ENCODE data around the gene RBM19. TPM values are rescaled to one million over a fixed set of nuclear protein-coding genes. Genes with fewer than 3 reads are reported as not detected.

RBM19 gene
- total RNA-seq, 2 experiments from 2014 or later: 66.9 to 67.7 TPM

DNA sequence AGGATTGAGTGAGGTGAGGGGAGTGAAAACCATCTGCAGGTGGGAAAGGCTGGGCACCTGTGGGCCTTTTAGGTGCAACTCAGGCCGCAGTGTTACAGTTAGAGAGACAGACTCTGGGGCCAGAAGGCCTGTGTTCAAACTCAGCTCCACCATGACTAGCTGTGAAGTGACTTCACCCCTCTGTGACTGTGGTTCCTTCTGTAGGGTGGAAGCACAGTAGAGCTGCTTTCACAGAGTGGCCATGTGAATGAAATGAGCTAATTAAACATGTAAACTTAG lies 25.0 kb downstream of the RBM19 start:
- ChIA-PET CTCF (interaction anchor here (1.5 kb wide), 1 partner anchor 26 kb away, joined by 3 read pairs; no protein-coding TSS in a partner anchor), POLR2A (interaction anchor here (0.7 to 0.8 kb wide), 2 partner anchors 8 to 10 kb away, joined by 3 read pairs; no protein-coding TSS in a partner anchor)
- DNase-seq (no peak), ATAC-seq (no peak)
- TF ChIP-seq, protein P1, sequence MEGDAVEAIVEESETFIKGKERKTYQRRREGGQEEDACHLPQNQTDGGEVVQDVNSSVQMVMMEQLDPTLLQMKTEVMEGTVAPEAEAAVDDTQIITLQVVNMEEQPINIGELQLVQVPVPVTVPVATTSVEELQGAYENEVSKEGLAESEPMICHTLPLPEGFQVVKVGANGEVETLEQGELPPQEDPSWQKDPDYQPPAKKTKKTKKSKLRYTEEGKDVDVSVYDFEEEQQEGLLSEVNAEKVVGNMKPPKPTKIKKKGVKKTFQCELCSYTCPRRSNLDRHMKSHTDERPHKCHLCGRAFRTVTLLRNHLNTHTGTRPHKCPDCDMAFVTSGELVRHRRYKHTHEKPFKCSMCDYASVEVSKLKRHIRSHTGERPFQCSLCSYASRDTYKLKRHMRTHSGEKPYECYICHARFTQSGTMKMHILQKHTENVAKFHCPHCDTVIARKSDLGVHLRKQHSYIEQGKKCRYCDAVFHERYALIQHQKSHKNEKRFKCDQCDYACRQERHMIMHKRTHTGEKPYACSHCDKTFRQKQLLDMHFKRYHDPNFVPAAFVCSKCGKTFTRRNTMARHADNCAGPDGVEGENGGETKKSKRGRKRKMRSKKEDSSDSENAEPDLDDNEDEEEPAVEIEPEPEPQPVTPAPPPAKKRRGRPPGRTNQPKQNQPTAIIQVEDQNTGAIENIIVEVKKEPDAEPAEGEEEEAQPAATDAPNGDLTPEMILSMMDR (IDR thresholded peaks at IDR 0.05): no peak
- H3K36me3 Mint-ChIP-seq (ENCODE audit: low read depth): peaks cover 44% of the 10 kb centered on the region
- H3K4me3 Mint-ChIP-seq: no peak overlapping the region
- intact Hi-C loops (cut with micrococcal nuclease): no loop called here
- H3K27ac Mint-ChIP-seq: no peak overlapping the region
- no peaks in the 10 kb centered on the region for H3K4me1 Mint-ChIP-seq (ENCODE audit: low read depth)
- H3K9me3 Mint-ChIP-seq: no peaks in the 10 kb centered on the region
- no peaks in the 10 kb centered on the region for H3K27me3 Mint-ChIP-seq

DNA sequence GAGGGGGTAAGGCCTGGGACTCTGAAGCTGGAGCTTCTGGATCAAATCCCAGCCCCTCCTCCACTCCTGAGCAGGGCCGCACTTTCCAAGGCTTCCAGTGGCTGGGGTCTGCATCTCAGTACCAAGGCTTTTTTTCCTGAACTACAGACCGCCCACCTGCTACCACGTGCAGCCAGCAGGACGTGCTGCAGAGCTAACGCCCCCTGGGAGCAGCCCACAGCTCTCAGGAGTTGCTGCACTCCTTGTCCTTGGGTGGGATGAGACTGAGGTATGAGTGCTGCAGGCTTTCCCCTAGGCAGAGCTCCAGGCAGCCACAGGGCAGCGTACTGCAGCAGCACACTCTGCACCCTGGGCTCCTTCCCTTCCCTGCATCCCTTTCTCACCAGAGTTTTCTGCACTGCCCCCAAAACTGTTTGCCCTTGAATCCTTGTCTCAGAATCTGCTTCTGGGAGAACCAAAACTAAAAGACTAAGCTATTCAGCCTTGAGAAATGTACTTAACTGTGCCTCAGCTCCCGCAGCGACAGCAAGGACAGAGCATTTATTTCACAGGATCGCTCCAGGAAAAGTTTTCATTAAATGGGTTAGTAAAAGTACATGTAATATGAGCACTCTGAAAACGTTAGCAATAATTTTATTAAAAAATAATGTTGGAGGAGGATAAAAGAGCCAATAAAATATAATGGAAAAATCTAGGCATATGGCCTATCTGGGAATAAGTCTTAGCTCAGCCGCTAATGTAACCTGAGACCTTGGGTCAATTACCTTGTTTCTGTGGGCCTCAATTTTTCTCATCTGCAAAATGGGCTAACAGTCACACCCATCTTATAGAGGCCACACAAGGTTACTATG lies 25.5 kb downstream of the RBM19 start:
- ChIA-PET POLR2A (interaction anchor here (0.7 to 0.8 kb wide), 2 partner anchors 8 to 9 kb away, joined by 3 read pairs; no protein-coding TSS in a partner anchor), CTCF (interaction anchor here (1.5 kb wide), 1 partner anchor 26 kb away, joined by 3 read pairs; no protein-coding TSS in a partner anchor)
- TF ChIP-seq, protein P1 (IDR thresholded peaks at IDR 0.05): no peak
- Mint-ChIP-seq H3K27ac (no peak overlapping the region), H3K4me1 (ENCODE audit: low read depth) (no peaks in the 10 kb centered on the region), H3K36me3 (ENCODE audit: low read depth) (peaks cover 42% of the 10 kb centered on the region), H3K27me3 (no peaks in the 10 kb centered on the region), H3K4me3 (no peak overlapping the region), H3K9me3 (no peaks in the 10 kb centered on the region)
- DNase-seq: no peak
- no peak for ATAC-seq
- intact Hi-C loops (cut with micrococcal nuclease): no loop called here

- TF ChIP-seq, protein P1 (IDR thresholded peaks at IDR 0.05): no peak
Measured at GRCh38 chr12:113939867-113940266, 26.3 kb downstream of the RBM19 start.

DNA sequence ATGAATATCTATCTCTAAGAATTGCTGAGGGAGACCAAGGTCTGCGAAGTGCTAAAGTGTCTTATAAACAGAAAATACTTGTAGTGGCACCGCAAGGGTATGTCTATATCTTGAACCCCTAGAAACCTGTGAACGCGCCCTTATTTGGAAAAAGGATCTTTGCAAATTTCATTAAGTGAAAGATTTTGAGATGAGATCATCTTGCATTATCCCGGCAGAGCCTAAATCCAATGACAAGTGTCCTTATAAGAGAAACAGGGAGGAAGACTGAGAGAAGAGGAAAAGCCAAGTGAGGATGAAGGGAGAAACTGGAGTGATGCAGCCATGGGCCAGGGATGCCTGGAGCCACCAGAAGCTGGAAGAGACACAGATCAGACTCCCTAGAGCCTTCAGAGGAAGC lies 27.7 kb downstream of the RBM19 start:
- TF ChIP-seq, protein P1 (IDR thresholded peaks at IDR 0.05): no peak
- intact Hi-C loops (cut with micrococcal nuclease): no loop called here
- H3K9me3 Mint-ChIP-seq: no peaks in the 10 kb centered on the region
- no peaks in the 10 kb centered on the region for H3K4me1 Mint-ChIP-seq (ENCODE audit: low read depth)
- CTCF ChIA-PET: no interaction called here
- no peak for DNase-seq
- no peak overlapping the region for H3K4me3 Mint-ChIP-seq
- no peak overlapping the region for H3K27ac Mint-ChIP-seq
- ATAC-seq: no peak
- POLR2A ChIA-PET: no interaction called here
- H3K27me3 Mint-ChIP-seq: no peaks in the 10 kb centered on the region
- peaks cover 48% of the 10 kb centered on the region for H3K36me3 Mint-ChIP-seq (ENCODE audit: low read depth)

More at GRCh38 chr12:113939867-113940266, 26.3 kb downstream of the RBM19 start:
- DNase-seq (no peak), ATAC-seq (no peak)
- Mint-ChIP-seq H3K27ac (no peak overlapping the region), H3K4me3 (no peak overlapping the region), H3K9me3 (no peaks in the 10 kb centered on the region), H3K27me3 (no peaks in the 10 kb centered on the region), H3K36me3 (ENCODE audit: low read depth) (peaks cover 44% of the 10 kb centered on the region), H3K4me1 (ENCODE audit: low read depth) (no peaks in the 10 kb centered on the region)
- ChIA-PET CTCF (no interaction called here), POLR2A (interaction anchor here (1.5 kb wide), 1 partner anchor 17 kb away, joined by 4 read pairs; no protein-coding TSS in a partner anchor)
- intact Hi-C loops (cut with micrococcal nuclease): no loop called here

GRCh38 chr12:113936460-113936859 lies 29.7 kb downstream of the RBM19 start:
- intact Hi-C loops (cut with micrococcal nuclease): no loop called here
- H3K36me3 Mint-ChIP-seq (ENCODE audit: low read depth): peaks cover 37% of the 10 kb centered on the region
- no peak overlapping the region for H3K4me3 Mint-ChIP-seq
- no peak for DNase-seq
- TF ChIP-seq, protein P1 (IDR thresholded peaks at IDR 0.05): no peak
- H3K27me3 Mint-ChIP-seq: no peaks in the 10 kb centered on the region
- ATAC-seq: no peak
- H3K9me3 Mint-ChIP-seq: no peaks in the 10 kb centered on the region
- POLR2A ChIA-PET: no interaction called here
- CTCF ChIA-PET: no interaction called here
- H3K27ac Mint-ChIP-seq: no peak overlapping the region
- H3K4me1 Mint-ChIP-seq (ENCODE audit: low read depth): peaks cover 3% of the 10 kb centered on the region
